ENCODE measurements around the gene XIRP2.

XIRP2 gene, protein sequence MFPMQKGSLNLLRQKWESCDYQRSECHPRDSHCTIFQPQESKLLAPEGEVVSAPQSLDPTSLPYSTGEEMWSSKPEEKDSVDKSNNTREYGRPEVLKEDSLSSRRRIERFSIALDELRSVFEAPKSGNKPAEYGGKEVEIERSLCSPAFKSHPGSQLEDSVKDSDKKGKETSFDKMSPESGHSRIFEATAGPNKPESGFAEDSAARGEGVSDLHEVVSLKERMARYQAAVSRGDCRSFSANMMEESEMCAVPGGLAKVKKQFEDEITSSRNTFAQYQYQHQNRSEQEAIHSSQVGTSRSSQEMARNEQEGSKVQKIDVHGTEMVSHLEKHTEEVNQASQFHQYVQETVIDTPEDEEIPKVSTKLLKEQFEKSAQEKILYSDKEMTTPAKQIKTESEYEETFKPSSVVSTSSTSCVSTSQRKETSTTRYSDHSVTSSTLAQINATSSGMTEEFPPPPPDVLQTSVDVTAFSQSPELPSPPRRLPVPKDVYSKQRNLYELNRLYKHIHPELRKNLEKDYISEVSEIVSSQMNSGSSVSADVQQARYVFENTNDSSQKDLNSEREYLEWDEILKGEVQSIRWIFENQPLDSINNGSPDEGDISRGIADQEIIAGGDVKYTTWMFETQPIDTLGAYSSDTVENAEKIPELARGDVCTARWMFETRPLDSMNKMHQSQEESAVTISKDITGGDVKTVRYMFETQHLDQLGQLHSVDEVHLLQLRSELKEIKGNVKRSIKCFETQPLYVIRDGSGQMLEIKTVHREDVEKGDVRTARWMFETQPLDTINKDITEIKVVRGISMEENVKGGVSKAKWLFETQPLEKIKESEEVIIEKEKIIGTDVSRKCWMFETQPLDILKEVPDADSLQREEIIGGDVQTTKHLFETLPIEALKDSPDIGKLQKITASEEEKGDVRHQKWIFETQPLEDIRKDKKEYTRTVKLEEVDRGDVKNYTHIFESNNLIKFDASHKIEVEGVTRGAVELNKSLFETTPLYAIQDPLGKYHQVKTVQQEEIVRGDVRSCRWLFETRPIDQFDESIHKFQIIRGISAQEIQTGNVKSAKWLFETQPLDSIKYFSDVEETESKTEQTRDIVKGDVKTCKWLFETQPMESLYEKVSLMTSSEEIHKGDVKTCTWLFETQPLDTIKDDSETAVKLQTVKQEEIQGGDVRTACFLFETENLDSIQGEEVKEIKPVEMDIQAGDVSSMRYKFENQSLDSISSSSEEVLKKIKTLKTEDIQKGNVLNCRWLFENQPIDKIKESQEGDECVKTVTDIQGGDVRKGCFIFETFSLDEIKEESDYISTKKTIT (N-terminal part only)

DNA sequence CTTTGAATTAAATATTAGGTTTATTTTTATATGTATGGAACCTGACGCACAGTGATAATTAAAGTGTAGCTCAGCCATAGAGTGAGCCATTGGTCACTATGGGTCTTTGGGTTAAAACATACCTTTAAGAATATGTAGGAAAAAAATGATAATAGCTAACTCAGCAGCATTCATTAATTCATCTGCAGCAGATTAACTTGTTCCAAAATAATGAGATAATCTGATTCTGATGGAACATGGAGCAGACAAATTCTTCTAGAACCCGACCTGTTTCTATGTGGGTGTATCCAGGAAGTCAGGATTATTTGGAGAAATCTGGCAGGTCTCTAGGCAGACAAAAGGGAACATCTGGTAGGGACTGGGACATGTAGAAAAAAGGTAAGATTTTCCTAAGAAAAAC, at the start of gene XIRP2:
TSS of gene XIRP2 (plus strand) at position 301 of the 400 bp plus-strand sequence. CDS start 15,003 bp downstream, outside the sequence.
- DNase-seq (ENCODE audit: insufficient read length, low spot score) = no peak
- no peak for TF ChIP-seq POLR2A (IDR thresholded peaks at IDR 0.05; ENCODE audit: low read depth, low read length)
- no peak for FAIRE-seq

GRCh38 chr2:166841152-166841551, 47.1 kb upstream of the XIRP2 start:
- no peak for TF ChIP-seq POLR2A (IDR thresholded peaks at IDR 0.05; ENCODE audit: low read depth, low read length)
- FAIRE-seq = no peak
- no peak for DNase-seq (ENCODE audit: insufficient read length, low spot score)

GRCh38 chr2:166841679-166842078, 46.6 kb upstream of the XIRP2 start:
- TF ChIP-seq POLR2A (IDR thresholded peaks at IDR 0.05; ENCODE audit: low read depth, low read length) = no peak
- FAIRE-seq (no peak), DNase-seq (ENCODE audit: insufficient read length, low spot score) (no peak)

GRCh38 chr2:166844111-166844510, 44.2 kb upstream of the XIRP2 start:
- no peak for DNase-seq (ENCODE audit: insufficient read length, low spot score)
- TF ChIP-seq POLR2A (IDR thresholded peaks at IDR 0.05; ENCODE audit: low read depth, low read length) = no peak
- no peak for FAIRE-seq

DNA sequence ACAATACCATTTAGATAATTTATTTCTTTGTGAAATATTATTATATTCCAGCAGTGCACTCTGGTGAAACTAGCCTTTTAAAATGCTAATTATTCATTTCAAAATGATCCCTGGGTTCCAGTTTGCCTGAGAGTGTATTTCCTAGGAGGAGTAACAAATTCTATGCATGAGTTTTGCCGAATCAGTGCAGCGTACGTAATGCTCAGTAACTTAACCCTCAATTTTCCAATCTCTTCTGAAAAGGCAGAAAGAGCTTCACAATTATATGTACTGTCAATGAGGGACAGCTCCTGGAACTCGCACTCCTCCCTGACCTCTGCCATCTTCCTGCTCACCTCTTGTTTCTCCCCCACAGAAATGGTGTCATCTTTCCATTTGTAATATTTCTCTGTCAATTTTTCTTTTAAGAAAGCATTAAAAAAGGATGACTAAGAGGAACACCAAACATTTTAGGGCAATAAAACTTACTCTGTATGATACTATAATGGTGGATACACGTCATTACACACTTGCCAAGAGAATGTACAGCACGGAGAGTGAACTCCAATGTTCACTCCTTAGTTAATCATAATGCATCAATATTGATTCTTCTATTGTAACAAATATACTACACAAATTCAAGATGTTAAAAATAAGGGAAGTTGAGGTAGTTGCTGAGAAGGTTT, 25.7 kb upstream of the XIRP2 start:
- no peak for FAIRE-seq
- TF ChIP-seq POLR2A (IDR thresholded peaks at IDR 0.05; ENCODE audit: low read depth, low read length) = no peak
- no peak for DNase-seq (ENCODE audit: insufficient read length, low spot score)

DNA sequence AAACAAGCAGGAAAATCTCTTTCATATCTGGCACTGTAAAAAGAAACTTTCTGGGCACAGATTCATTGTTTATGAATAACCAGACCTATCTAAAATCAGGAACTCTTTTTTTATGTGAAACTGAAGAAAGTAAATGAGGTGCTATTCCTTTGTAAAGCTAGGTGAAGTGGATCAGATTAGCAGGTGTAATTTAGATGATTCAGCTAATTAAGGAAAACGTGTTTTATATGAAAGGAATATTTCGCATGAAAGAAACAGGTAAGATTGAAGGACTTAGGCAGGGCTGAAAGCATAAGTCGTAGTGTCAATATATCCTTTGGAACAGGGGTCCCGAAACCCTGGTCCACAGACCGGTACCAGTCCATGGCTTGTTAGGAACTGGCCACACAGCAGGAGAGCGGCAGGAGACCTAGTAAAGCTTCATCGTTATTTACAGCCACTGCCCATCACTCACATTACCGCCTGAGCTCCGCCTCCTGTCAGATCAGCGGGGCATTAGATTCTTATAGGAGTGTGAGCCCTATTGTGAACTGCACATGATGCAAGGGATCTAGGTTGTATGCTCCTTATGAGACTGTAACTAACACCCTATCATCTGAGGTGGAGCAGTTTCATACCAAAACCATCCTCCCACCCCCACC, 20.3 kb upstream of the XIRP2 start:
- FAIRE-seq = no peak
- TF ChIP-seq POLR2A (IDR thresholded peaks at IDR 0.05; ENCODE audit: low read depth, low read length) = no peak

DNA sequence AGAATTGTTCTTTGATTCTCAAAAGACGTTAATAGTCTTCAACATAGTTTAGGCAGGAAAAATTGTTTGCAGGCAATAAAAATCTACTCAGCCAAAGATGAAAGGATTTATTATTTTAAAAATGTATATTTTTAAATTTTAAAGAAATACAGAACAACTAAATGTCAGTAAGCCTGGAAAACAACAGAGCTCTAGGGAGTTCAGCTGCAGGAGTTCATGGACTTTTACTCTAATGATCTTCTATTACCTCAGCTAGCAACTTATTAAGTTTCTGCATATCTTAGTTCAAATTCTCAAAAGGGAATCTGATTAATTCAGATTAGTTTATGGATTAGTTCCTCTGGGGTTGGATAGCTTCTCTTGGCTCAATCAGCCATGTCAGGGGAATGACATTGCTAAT, 17.9 kb upstream of the XIRP2 start:
- DNase-seq (ENCODE audit: insufficient read length, low spot score) (no peak), FAIRE-seq (no peak)
- no peak for TF ChIP-seq POLR2A (IDR thresholded peaks at IDR 0.05; ENCODE audit: low read depth, low read length)

More for the DNA sequence above, 20.3 kb upstream of the XIRP2 start:
- no peak for DNase-seq (ENCODE audit: insufficient read length, low spot score)

- no peak for TF ChIP-seq POLR2A (IDR thresholded peaks at IDR 0.05; ENCODE audit: low read depth, low read length)
Measured at GRCh38 chr2:166881177-166881576, 7.1 kb upstream of the XIRP2 start.

DNA sequence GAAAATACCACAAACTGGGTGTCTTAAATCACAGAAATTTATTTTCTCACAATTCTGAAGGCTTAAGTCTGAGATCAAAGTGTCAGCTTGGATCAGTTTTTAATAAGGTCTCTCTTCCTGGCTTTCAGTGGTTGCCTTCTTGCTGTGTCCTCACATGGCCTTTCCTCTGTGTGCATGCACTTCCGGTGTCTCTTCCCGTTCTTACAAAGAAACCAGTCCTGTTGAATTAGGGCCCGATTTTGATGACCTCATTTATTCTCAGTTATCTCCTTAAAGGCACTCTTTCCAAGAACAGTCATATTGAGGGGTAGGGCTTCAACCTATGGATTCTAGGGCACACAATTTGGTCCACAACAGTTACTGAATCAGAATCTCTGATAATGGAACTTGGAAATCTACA, 5.4 kb upstream of the XIRP2 start:
- FAIRE-seq (no peak), DNase-seq (ENCODE audit: insufficient read length, low spot score) (no peak)
- no peak for TF ChIP-seq POLR2A (IDR thresholded peaks at IDR 0.05; ENCODE audit: low read depth, low read length)

More at GRCh38 chr2:166881177-166881576, 7.1 kb upstream of the XIRP2 start:
- FAIRE-seq (no peak), DNase-seq (ENCODE audit: insufficient read length, low spot score) (no peak)

- DNase-seq (ENCODE audit: insufficient read length, low spot score) (no peak), FAIRE-seq (no peak)
Measured at GRCh38 chr2:166891727-166892126, 3.4 kb downstream of the XIRP2 start.

DNA sequence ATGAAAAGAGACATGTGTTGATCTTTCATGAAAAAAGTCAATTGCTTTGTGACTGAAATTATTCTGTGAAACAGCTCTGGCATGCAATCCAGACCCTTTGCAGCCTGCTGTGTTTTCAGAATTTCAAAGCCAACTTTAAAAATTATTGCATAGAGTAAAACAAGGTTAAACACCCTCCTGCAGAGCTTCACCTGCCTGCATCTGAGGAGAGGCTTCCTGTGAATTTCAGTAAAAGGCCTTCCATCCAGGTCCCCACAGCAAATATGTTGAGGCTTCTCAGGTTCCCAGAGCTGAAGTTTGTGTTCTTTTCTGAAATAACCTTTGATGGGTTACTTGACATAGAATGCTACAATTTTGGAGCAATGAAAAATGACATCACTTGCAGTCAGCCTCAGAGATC, 4.1 kb downstream of the XIRP2 start:
- DNase-seq (ENCODE audit: insufficient read length, low spot score) = no peak
- TF ChIP-seq POLR2A (IDR thresholded peaks at IDR 0.05; ENCODE audit: low read depth, low read length) = no peak

More at GRCh38 chr2:166891727-166892126, 3.4 kb downstream of the XIRP2 start:
- no peak for TF ChIP-seq POLR2A (IDR thresholded peaks at IDR 0.05; ENCODE audit: low read depth, low read length)

DNA sequence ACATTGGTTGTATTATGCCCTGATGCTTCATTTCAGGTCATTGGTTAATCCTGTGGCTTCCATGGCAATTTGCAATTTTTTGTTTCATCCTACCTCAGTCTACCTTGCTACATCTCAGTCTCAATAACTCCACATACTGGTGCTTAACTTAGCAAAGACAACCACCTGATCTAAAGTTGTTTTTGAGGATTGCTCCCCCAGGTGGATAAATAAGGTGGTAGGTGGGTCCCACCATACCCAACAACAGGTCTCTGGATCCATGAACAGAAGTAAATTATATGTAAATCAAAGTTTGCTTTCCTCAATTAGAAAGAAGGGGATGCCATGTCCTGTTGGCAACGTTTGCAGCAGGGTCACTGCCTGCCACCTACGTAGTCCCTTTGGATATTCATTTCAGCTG, 7.0 kb downstream of the XIRP2 start:
- DNase-seq (ENCODE audit: insufficient read length, low spot score) = no peak
- no peak for FAIRE-seq
- TF ChIP-seq POLR2A (IDR thresholded peaks at IDR 0.05; ENCODE audit: low read depth, low read length) = no peak

More for the DNA sequence above, 4.1 kb downstream of the XIRP2 start:
- FAIRE-seq = no peak

- no peak for DNase-seq (ENCODE audit: insufficient read length, low spot score)
- TF ChIP-seq POLR2A (IDR thresholded peaks at IDR 0.05; ENCODE audit: low read depth, low read length) = no peak
- no peak for FAIRE-seq
Measured at GRCh38 chr2:166897666-166898065, 9.4 kb downstream of the XIRP2 start.

Measured in H54 (cell line).